H1 (cell line): Measurements from ENCODE around the gene GFY. TPM values are rescaled to one million over a fixed set of nuclear protein-coding genes. Genes with fewer than 3 reads are reported as not detected.

Source experiments
- BACH1 ChIP-seq: IDR thresholded peaks from 2 replicates; pipeline ENCODE4 v1.6.1; 2012; ENCODE audit warnings: low read length, improper control_type of control experiment
- CTBP2 ChIP-seq: IDR thresholded peaks from 2 replicates; pipeline ENCODE4 v1.7.0; 2011; ENCODE audit warnings: borderline replicate concordance, mild to moderate bottlenecking, moderate library complexity, mixed read lengths, low read length; ENCODE audit not compliant: insufficient read depth, insufficient read length
- KDM1A ChIP-seq: fragments of 200-600, 300-600 bp; sonication (generic); IDR thresholded peaks from 2 replicates; pipeline ENCODE4 v1.7.1; 2016; ENCODE audit warnings: mild to moderate bottlenecking, low read length, borderline replicate concordance
- polyA plus RNA-seq, 7 experiments: library from polyadenylated mRNA; depleted of rRNA in 3 of 7; stranded (reverse) in 5 of 7; unstranded in 2 of 7; fragments of >200 nt in 5 of 7; fragments of 200-250 nt in 2 of 7; gene quantifications; 1 replicate in 5 of 7; 2 replicates in 1 of 7; 4 replicates in 1 of 7; pipeline versions ENCODE4 v1.2.1 to v1.2.3, GENCODE V29; 2011 to 2013; ENCODE audit warnings: missing spikeins in 2 of 7, mixed read lengths in 2 of 7
- total RNA-seq: library from RNA; stranded (reverse); fragmentation: NEBNext Ultra II Directional; extraction: Animal tissue kit (Norgen Biotek cat#: 25700); gene quantifications from 2 replicates; pipeline ENCODE4 v1.2.1, GENCODE V29; 2021
- TF ChIP-seq, protein P1 (sequence below): fragments of 300-600 bp; sonication (generic); IDR thresholded peaks from 2 replicates; pipeline ENCODE4 v1.7.1; 2012; ENCODE audit warnings: low read length, moderate library complexity, mild to moderate bottlenecking, inconsistent platforms; ENCODE audit not compliant: insufficient replicate concordance

Gene GFY
- total and polyA plus RNA-seq, 2 of the 8 experiments (the other 6 are each of a cell fraction or from before 2014, with no cell fraction given) = 0.68 to 0.93 TPM

DNA sequence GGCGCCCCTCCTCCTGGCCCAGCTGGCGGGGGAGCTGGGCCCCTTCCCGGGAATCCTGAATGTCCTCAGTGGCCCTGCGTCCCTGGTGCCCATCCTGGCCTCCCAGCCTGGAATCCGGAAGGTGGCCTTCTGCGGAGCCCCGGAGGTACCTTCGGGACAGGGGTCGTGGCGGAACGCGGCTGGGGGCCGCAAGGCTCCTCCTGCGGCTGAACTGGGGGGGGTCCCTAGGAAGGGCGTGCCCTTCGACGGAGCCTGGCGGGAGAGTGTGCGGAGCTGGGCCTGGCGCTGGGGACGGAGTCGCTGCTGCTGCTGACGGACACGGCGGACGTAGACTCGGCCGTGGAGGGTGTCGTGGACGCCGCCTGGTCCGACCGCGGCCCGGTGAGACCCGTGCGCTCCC is 36.5 kb downstream of the GFY start (continued):
- TF ChIP-seq, protein P1, sequence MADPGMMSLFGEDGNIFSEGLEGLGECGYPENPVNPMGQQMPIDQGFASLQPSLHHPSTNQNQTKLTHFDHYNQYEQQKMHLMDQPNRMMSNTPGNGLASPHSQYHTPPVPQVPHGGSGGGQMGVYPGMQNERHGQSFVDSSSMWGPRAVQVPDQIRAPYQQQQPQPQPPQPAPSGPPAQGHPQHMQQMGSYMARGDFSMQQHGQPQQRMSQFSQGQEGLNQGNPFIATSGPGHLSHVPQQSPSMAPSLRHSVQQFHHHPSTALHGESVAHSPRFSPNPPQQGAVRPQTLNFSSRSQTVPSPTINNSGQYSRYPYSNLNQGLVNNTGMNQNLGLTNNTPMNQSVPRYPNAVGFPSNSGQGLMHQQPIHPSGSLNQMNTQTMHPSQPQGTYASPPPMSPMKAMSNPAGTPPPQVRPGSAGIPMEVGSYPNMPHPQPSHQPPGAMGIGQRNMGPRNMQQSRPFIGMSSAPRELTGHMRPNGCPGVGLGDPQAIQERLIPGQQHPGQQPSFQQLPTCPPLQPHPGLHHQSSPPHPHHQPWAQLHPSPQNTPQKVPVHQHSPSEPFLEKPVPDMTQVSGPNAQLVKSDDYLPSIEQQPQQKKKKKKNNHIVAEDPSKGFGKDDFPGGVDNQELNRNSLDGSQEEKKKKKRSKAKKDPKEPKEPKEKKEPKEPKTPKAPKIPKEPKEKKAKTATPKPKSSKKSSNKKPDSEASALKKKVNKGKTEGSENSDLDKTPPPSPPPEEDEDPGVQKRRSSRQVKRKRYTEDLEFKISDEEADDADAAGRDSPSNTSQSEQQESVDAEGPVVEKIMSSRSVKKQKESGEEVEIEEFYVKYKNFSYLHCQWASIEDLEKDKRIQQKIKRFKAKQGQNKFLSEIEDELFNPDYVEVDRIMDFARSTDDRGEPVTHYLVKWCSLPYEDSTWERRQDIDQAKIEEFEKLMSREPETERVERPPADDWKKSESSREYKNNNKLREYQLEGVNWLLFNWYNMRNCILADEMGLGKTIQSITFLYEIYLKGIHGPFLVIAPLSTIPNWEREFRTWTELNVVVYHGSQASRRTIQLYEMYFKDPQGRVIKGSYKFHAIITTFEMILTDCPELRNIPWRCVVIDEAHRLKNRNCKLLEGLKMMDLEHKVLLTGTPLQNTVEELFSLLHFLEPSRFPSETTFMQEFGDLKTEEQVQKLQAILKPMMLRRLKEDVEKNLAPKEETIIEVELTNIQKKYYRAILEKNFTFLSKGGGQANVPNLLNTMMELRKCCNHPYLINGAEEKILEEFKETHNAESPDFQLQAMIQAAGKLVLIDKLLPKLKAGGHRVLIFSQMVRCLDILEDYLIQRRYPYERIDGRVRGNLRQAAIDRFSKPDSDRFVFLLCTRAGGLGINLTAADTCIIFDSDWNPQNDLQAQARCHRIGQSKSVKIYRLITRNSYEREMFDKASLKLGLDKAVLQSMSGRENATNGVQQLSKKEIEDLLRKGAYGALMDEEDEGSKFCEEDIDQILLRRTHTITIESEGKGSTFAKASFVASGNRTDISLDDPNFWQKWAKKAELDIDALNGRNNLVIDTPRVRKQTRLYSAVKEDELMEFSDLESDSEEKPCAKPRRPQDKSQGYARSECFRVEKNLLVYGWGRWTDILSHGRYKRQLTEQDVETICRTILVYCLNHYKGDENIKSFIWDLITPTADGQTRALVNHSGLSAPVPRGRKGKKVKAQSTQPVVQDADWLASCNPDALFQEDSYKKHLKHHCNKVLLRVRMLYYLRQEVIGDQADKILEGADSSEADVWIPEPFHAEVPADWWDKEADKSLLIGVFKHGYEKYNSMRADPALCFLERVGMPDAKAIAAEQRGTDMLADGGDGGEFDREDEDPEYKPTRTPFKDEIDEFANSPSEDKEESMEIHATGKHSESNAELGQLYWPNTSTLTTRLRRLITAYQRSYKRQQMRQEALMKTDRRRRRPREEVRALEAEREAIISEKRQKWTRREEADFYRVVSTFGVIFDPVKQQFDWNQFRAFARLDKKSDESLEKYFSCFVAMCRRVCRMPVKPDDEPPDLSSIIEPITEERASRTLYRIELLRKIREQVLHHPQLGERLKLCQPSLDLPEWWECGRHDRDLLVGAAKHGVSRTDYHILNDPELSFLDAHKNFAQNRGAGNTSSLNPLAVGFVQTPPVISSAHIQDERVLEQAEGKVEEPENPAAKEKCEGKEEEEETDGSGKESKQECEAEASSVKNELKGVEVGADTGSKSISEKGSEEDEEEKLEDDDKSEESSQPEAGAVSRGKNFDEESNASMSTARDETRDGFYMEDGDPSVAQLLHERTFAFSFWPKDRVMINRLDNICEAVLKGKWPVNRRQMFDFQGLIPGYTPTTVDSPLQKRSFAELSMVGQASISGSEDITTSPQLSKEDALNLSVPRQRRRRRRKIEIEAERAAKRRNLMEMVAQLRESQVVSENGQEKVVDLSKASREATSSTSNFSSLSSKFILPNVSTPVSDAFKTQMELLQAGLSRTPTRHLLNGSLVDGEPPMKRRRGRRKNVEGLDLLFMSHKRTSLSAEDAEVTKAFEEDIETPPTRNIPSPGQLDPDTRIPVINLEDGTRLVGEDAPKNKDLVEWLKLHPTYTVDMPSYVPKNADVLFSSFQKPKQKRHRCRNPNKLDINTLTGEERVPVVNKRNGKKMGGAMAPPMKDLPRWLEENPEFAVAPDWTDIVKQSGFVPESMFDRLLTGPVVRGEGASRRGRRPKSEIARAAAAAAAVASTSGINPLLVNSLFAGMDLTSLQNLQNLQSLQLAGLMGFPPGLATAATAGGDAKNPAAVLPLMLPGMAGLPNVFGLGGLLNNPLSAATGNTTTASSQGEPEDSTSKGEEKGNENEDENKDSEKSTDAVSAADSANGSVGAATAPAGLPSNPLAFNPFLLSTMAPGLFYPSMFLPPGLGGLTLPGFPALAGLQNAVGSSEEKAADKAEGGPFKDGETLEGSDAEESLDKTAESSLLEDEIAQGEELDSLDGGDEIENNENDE = no peak
- TF ChIP-seq KDM1A (no peak), BACH1 (no peak), CTBP2 (no peak)
- TF ChIP-seq, all 59 proteins: peak for 0
